Transverse colon (tissue), 4 donors: ENCODE results near the gene DMRT1.

Experiments
- POLR2A ChIP-seq: fragments of 450-650 bp; IDR thresholded peaks from one replicate; pipeline ENCODE4 v1.6.1; 2016; ENCODE audit warnings: antibody characterized with exemption, mild to moderate bottlenecking, moderate library complexity
- POLR2AphosphoS5 ChIP-seq, 3 donors: sonication (generic); formaldehyde crosslinking; IDR thresholded peaks; one replicate each; pipeline ENCODE4 v1.6.1; 2016; ENCODE audit warnings: antibody characterized with exemption in 3 of 3
- TF ChIP-seq, protein P1 (sequence below), 5 experiments: fragments of 200-600 bp in 3 of 5; fragments of 450-650 bp in 2 of 5; sonication (generic) in 3 of 5; IDR thresholded peaks; 1 replicate in 2 of 5; 2 replicates in 3 of 5; pipeline ENCODE4 v1.5.1; 2016 to 2017; ENCODE audit warnings: antibody characterized with exemption in 5 of 5, inconsistent platforms in 3 of 5, mild to moderate bottlenecking in 2 of 5, moderate library complexity in 1 of 5

DNA sequence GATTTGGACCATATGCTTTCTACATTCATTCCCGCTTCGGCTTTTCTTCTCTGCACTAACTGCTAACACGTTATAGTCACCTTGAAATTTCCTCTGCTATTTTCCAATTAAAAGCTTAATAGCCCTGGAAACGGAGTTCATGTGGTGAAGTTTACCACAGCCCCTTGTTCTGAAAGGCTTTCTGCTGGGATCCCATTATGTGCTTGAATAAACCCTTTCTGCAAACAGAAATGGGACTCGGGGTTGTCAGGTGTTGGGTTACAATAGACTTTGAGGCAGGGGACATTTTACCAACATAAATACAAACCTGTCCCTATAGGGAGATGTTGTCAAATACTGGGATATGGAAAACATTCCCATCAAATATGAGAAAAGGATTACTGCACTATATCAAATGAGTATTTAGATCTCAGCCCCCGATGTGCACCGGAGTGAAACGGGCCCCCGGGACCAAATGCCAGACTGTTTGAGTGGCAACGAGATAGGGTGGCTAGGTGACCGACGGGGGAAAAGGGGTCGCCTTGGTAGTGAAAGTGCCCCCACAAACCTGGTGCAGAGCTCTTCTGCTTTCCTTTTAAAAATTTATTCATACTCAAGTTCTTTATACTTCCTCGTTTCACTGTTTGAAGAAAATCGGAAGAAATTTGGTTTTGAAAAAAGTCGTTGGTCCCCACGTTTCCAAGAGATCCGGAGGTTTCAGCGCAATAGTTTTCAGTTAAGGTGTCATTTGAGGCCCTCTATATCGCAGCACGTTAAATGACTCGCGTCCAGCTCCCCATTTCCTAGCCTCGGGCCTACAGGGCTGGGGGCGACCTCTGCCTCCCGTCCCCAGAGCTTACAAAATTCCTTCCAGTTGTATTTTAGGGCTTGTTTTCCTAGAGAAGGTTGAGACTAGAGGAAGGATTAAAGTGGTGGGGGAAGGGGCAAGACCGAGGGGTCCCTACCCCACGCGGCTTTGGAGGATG lies 132.8 kb downstream of the DMRT1 start:
- TF ChIP-seq, protein P1, sequence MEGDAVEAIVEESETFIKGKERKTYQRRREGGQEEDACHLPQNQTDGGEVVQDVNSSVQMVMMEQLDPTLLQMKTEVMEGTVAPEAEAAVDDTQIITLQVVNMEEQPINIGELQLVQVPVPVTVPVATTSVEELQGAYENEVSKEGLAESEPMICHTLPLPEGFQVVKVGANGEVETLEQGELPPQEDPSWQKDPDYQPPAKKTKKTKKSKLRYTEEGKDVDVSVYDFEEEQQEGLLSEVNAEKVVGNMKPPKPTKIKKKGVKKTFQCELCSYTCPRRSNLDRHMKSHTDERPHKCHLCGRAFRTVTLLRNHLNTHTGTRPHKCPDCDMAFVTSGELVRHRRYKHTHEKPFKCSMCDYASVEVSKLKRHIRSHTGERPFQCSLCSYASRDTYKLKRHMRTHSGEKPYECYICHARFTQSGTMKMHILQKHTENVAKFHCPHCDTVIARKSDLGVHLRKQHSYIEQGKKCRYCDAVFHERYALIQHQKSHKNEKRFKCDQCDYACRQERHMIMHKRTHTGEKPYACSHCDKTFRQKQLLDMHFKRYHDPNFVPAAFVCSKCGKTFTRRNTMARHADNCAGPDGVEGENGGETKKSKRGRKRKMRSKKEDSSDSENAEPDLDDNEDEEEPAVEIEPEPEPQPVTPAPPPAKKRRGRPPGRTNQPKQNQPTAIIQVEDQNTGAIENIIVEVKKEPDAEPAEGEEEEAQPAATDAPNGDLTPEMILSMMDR (IDR thresholded peaks at IDR 0.05) = no peak
- TF ChIP-seq POLR2AphosphoS5 (IDR thresholded peaks at IDR 0.05) (no peak), POLR2A (no peak)
